Measurements from ENCODE around the gene RHBDL1. TPM values are rescaled to one million over a fixed set of nuclear protein-coding genes. Genes with fewer than 3 reads are reported as not detected.

Gene RHBDL1
- total and polyA plus RNA-seq, 9 of the 15 experiments (the other 6 are each of a cell fraction or from before 2014, with no cell fraction given) = 0.03 to 5.6 (median 1.3) TPM; not detected in 1

DNA sequence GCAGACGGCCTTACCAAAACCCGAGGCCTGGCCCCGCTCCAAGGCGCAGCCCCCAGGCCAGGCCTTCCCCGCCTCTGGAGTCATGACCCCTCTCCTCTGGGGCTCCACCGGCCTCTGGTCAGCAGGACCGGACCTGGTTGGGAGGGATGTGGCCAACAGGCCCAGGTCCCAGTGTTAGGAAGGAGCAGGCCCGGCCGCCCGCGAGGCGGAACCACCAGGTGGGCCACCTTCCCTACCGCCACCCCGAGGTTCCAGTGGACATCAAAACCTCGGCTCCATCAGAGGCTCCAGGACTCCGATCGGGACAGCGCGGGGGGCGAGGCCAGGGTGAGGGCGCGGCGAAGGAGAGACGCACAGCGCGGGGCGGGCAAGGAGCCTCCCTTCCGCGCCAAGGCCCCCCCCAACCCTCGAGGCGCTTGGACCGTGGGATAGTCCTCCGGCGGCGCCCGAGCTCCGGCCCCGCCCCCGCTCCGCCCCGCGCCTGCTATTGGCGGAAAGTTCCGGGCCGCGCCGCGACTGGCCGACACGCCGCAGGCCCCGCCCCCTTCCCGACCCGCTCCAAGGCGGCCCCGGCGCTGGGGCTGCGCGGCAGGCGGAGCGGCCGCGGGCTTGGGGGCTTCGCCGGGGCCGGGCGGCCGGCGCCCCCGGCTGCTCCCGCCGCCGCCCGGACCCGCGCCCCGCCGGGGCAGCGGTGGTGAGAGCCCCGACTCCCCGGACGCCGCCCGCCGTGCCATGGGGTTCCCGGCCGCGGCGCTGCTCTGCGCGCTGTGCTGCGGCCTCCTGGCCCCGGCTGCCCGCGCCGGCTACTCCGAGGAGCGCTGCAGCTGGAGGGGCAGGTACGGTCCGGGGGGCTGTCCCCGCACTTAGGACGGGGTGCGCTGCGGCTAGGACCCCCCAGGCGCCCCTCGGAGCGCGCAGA lies 39.3 kb downstream of the RHBDL1 start, which contains the start of gene METRN (continued):
- TF ChIP-seq TAF1 (IDR thresholded peaks at IDR 0.05; ENCODE audit: control insufficient read depth, extremely low read depth, insufficient read depth, low read length, severe bottlenecking) (no peak), JUND (IDR thresholded peaks at IDR 0.05; ENCODE audit: borderline replicate concordance, low read depth, low read length) (no peak), JUND (tag; IDR thresholded peaks at IDR 0.05; ENCODE audit: borderline replicate concordance, low read depth, low read length) (no peak), TOE1 (IDR thresholded peaks at IDR 0.05; ENCODE audit: borderline replicate concordance) (no peak), TOE1 (CRISPR knock-in tag; IDR thresholded peaks at IDR 0.05; ENCODE audit: borderline replicate concordance, low read depth) (no peak), KLF6 (CRISPR knock-in tag; IDR thresholded peaks at IDR 0.05; ENCODE audit: borderline replicate concordance) (no peak), HDAC1 (IDR thresholded peaks at IDR 0.05) (peak in 1 of 2 experiments; percentile 32; a peak in 1 of 4 replicates), MCM3 (IDR thresholded peaks at IDR 0.05) (no peak), GTF2F1 (IDR thresholded peaks at IDR 0.05; ENCODE audit: low read depth, low read length) (no peak), NFRKB (IDR thresholded peaks at IDR 0.05; ENCODE audit: low read depth) (no peak), ZFPM2 (CRISPR knock-in tag; IDR thresholded peaks at IDR 0.05) (no peak)
- TF ChIP-seq, protein P1, sequence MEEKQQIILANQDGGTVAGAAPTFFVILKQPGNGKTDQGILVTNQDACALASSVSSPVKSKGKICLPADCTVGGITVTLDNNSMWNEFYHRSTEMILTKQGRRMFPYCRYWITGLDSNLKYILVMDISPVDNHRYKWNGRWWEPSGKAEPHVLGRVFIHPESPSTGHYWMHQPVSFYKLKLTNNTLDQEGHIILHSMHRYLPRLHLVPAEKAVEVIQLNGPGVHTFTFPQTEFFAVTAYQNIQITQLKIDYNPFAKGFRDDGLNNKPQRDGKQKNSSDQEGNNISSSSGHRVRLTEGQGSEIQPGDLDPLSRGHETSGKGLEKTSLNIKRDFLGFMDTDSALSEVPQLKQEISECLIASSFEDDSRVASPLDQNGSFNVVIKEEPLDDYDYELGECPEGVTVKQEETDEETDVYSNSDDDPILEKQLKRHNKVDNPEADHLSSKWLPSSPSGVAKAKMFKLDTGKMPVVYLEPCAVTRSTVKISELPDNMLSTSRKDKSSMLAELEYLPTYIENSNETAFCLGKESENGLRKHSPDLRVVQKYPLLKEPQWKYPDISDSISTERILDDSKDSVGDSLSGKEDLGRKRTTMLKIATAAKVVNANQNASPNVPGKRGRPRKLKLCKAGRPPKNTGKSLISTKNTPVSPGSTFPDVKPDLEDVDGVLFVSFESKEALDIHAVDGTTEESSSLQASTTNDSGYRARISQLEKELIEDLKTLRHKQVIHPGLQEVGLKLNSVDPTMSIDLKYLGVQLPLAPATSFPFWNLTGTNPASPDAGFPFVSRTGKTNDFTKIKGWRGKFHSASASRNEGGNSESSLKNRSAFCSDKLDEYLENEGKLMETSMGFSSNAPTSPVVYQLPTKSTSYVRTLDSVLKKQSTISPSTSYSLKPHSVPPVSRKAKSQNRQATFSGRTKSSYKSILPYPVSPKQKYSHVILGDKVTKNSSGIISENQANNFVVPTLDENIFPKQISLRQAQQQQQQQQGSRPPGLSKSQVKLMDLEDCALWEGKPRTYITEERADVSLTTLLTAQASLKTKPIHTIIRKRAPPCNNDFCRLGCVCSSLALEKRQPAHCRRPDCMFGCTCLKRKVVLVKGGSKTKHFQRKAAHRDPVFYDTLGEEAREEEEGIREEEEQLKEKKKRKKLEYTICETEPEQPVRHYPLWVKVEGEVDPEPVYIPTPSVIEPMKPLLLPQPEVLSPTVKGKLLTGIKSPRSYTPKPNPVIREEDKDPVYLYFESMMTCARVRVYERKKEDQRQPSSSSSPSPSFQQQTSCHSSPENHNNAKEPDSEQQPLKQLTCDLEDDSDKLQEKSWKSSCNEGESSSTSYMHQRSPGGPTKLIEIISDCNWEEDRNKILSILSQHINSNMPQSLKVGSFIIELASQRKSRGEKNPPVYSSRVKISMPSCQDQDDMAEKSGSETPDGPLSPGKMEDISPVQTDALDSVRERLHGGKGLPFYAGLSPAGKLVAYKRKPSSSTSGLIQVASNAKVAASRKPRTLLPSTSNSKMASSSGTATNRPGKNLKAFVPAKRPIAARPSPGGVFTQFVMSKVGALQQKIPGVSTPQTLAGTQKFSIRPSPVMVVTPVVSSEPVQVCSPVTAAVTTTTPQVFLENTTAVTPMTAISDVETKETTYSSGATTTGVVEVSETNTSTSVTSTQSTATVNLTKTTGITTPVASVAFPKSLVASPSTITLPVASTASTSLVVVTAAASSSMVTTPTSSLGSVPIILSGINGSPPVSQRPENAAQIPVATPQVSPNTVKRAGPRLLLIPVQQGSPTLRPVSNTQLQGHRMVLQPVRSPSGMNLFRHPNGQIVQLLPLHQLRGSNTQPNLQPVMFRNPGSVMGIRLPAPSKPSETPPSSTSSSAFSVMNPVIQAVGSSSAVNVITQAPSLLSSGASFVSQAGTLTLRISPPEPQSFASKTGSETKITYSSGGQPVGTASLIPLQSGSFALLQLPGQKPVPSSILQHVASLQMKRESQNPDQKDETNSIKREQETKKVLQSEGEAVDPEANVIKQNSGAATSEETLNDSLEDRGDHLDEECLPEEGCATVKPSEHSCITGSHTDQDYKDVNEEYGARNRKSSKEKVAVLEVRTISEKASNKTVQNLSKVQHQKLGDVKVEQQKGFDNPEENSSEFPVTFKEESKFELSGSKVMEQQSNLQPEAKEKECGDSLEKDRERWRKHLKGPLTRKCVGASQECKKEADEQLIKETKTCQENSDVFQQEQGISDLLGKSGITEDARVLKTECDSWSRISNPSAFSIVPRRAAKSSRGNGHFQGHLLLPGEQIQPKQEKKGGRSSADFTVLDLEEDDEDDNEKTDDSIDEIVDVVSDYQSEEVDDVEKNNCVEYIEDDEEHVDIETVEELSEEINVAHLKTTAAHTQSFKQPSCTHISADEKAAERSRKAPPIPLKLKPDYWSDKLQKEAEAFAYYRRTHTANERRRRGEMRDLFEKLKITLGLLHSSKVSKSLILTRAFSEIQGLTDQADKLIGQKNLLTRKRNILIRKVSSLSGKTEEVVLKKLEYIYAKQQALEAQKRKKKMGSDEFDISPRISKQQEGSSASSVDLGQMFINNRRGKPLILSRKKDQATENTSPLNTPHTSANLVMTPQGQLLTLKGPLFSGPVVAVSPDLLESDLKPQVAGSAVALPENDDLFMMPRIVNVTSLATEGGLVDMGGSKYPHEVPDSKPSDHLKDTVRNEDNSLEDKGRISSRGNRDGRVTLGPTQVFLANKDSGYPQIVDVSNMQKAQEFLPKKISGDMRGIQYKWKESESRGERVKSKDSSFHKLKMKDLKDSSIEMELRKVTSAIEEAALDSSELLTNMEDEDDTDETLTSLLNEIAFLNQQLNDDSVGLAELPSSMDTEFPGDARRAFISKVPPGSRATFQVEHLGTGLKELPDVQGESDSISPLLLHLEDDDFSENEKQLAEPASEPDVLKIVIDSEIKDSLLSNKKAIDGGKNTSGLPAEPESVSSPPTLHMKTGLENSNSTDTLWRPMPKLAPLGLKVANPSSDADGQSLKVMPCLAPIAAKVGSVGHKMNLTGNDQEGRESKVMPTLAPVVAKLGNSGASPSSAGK (IDR thresholded peaks at IDR 0.05) = 0 out of 2 replicates have a peak, but pooled peaks have one; percentile 20
- TF ChIP-seq, protein P2, sequence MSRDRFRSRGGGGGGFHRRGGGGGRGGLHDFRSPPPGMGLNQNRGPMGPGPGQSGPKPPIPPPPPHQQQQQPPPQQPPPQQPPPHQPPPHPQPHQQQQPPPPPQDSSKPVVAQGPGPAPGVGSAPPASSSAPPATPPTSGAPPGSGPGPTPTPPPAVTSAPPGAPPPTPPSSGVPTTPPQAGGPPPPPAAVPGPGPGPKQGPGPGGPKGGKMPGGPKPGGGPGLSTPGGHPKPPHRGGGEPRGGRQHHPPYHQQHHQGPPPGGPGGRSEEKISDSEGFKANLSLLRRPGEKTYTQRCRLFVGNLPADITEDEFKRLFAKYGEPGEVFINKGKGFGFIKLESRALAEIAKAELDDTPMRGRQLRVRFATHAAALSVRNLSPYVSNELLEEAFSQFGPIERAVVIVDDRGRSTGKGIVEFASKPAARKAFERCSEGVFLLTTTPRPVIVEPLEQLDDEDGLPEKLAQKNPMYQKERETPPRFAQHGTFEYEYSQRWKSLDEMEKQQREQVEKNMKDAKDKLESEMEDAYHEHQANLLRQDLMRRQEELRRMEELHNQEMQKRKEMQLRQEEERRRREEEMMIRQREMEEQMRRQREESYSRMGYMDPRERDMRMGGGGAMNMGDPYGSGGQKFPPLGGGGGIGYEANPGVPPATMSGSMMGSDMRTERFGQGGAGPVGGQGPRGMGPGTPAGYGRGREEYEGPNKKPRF (IDR thresholded peaks at IDR 0.05; ENCODE audit: low read depth, low read length) = no peak

Data from K562 (cell line).